HT1080 (cell line): Measurements from ENCODE around the gene MFF. TPM values are rescaled to one million over a fixed set of nuclear protein-coding genes. Genes with fewer than 3 reads are reported as not detected.

ENCODE experiments used
- DNase-seq: peaks from one replicate; pipeline ENCODE4 v3.0.0-alpha.2; 2015; ENCODE audit warnings: low read depth
- total RNA-seq: library from RNA; depleted of rRNA; stranded (reverse); fragments of >200 nt; shearing (Covaris generic); gene quantifications from 2 replicates; pipeline ENCODE4 v1.2.3, GENCODE V29; 2014; rRNA removed

Gene MFF
- total RNA-seq, 1 experiment from 2014 or later: 132 TPM

- no peak for DNase-seq
Observed at GRCh38 chr2:227404585-227405271, 79.7 kb downstream of the MFF start.

GRCh38 chr2:227406177-227407031 lies 81.4 kb downstream of the MFF start:
- peak; percentile 95 for DNase-seq

Other genes starting within 250 kb of the MFF start
- gene COL4A4, start 161.0 kb upstream of the MFF start, total RNA-seq: 0.10 and 0.14 TPM in 2 replicates
- not detected in 2 replicates for gene COL4A3, start 160.6 kb upstream of the MFF start, total RNA-seq
- gene TM4SF20, start 54.1 kb downstream of the MFF start, total RNA-seq: not detected in 2 replicates
- gene SCYGR1, start 62.7 kb downstream of the MFF start, total RNA-seq: not detected in 2 replicates
- gene AGFG1, start 146.9 kb downstream of the MFF start, total RNA-seq: 72.4 and 106 TPM in 2 replicates